ENCODE results near the gene SCGB1A1.
"Not testable (repeated sequence)": the region's sequence is repeated elsewhere in the genome, so short reads cannot be mapped to it uniquely, and the experiment has no call there.

SCGB1A1 gene

DNA sequence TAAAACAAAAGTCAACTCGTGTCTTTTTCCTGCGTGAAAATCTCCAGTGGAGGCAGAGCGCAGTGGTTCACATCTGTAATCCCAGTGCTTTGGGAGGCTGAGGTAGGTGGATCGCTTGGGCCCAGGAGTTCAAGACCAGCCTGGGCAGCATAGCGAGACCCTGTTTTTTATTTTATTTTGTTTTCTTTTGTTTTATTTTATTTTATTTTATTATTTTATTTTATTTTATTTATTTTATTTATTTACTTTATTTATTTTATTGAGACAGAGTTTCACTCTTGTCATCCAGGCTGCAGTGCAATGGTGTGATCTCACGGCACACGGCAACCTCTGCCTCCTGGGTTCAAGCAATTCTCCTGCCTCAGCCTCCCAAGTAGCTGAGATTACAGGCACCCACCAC lies 31.1 kb downstream of the SCGB1A1 start:
- not testable (repeated sequence) for DNase-seq (ENCODE audit: low spot score)

DNA sequence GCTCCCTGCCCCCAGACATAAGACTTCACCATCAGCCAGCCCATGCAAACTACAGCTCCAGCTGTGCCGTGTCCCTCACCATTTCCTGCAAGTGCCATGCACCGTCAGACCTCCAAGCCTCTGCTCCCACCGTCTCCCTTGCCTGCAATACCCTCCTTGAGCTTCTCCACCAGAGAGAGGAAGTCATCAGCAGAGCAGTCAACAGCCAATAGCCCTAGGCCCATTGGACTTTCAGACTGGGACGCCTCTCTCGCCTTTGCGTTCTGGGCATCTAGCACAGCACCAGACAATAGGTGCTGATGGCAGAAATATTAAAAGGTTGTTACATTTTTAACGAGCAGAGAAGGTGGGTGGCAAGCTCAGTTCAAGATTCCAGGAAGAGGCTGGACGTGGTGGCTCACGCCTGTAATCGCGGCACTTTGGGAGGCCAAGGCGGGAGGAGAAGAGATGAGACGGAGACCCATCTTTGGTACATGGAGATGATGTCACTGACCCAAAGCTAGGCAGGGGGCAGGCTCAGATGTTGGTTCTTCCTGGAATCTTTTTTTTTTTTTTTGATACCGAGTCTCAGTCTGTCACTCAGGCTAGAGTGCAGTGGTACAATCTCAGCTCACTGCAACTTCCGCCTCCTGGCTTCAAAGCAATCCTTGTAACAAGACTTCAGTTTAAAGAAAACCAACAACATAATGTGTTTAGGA lies 31.9 kb downstream of the SCGB1A1 start:
- DNase-seq (ENCODE audit: low spot score), result no peak

DNA sequence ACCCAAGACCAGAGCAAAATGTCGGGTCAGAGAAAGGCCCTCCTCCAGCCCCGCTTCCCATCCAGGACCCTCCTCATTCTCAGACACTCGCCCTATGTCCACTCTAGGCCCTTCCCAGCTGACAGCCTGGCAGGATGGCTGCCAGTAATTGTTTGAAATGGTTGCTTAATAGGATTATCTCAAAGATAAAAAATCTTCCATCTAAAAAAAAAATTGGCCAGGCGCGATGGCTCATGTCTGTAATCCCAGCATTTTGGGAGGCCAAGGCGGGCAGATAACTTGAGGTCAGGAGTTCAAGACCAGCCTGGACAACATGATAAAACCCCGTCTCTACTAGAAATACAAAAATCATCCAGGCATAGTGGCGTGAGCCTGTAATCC lies 32.4 kb downstream of the SCGB1A1 start:
- no peak for DNase-seq (ENCODE audit: low spot score)

DNA sequence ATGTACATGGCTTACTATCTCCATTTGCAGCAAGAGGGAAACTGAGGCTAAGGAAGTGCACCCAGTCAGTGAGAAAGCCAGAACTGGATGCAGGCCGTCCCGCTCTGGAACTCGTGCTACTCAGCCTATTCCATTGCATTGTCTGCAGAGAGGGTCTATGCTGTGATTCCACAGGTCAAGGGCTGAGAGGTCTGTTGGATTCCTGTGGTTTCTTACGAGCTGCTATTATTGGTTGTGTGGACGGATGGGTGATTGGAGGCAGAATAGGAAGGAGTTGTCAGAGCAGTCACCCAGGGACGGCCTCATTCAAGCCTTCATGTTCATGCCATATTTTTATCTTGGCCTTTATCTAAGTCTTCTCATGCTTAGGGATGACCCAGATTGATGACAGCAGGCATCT lies 33.4 kb downstream of the SCGB1A1 start:
- no peak for DNase-seq (ENCODE audit: low spot score)

DNA sequence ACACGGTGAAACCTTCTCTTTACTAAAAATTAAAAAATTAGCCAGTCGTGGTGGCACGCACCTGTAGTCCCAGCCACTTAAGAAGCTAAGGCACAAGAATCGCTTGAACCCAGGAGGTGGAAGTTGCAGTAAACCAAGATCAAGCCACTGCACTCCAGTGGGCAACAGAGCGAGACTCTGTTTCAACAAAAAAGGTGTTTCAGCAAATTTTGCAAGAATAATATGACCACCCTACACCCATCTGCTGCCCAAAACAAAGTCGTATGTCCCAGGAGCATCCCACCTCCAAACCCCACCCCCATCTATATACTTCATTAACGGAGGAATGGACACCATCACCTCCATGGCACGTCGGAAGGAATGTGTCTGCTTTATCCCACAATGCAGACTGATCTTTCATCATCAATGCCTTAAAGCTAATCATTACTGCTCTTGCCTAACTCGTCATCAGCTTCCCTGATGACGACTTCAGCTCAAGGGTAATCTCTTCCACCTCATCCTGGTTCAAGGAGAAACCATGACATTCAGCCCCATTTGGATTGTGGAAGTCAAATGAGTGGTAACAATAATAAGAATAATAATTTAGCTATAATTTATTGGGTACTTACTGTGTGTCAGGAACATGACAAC lies 34.1 kb downstream of the SCGB1A1 start:
- DNase-seq (ENCODE audit: low spot score), result no peak

DNA sequence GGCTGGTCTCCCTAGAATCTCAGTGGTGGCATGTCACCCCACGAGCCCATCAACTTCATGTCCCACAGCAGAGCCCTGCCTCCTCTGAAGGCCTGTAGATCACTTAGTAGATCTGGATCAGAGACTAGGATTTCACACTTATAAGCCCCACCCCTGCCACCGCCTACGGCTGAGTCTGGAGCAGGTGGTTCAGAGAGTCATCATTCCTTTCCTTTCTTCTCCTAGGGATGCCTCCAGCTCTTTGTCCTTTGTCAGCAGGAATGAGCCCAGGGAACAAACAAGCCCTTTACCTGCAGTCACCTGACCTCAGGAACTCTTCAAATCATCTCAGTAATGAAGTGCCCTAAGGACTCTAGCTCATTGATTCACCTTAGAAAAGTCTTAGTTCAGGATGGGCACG lies 37.8 kb downstream of the SCGB1A1 start:
- no peak for DNase-seq (ENCODE audit: low spot score)

DNA sequence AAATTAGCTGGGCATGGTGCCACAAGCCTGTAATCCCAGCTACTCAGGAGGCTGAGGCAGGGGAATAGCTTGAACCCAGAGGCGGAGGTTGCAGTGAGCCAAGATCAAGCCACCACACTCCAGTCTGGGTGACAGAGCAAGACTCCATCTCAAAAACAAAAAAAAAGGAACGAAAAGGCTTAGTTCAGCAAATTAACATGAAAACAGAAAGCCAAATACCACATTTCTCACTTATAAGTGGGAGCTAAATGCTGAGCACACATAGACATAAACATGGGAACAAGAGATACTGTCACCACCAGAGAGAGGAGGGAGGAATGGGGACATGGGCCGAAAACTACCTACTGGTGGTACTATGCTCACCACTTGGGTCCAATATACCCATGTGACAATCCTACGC lies 38.6 kb downstream of the SCGB1A1 start:
- DNase-seq (ENCODE audit: low spot score), result no peak

DNA sequence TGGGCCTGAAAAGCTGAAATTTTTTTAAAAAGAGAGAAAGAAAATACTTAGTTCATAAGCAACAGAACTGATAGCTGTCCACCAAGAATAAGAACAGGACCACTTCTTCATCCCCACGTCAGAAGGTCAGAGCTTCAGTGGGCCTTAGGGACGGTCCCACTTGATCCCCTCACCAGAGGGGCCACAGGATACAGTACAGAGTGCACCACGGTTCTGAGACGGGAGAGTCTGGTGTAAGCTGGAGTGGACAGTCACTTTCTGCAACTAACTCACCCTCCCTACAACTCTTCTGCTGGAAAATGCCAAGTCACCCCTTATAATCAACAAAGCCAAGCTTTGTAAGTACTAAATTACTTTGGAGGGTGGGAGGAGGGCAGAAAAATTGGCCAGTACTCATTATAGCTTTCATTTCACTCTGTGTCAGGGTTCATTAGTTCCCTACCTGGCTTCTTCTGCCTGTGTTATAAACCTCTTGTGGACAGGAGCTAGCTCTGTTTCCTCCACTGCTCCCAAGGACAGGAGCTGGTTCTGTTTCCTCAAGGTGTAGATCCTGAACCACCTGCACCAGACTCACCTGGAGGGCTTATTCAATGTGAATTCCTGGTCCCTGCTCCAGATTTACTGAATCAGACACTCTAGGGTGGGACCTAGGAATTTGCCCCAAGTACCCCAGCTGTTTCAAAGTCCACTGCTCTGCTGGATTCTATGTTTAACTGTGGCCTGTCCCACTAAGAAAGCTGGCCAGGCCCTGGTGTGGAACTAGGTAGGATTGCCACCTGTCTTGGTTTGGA lies 39.6 kb downstream of the SCGB1A1 start:
- no peak for DNase-seq (ENCODE audit: low spot score)

DNA sequence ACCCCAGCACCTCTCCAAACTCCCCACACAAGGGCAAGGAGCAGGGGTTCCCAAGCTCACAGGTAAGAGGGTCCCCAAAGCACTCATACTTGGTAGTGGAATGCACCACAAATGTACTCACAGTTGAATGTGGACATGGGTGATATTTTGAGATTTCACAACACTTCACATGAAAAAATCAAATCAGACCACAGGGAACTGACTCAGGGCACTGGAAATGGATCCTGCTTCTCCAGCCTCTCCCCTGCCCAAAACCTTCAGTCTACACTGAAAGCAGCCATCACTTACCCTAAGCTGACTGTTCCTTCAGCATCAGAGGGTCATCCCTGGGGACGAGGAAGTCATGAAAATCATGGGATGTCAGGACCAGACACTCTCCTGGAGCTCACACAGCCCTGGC lies 40.2 kb downstream of the SCGB1A1 start:
- DNase-seq (ENCODE audit: low spot score), result no peak

DNA sequence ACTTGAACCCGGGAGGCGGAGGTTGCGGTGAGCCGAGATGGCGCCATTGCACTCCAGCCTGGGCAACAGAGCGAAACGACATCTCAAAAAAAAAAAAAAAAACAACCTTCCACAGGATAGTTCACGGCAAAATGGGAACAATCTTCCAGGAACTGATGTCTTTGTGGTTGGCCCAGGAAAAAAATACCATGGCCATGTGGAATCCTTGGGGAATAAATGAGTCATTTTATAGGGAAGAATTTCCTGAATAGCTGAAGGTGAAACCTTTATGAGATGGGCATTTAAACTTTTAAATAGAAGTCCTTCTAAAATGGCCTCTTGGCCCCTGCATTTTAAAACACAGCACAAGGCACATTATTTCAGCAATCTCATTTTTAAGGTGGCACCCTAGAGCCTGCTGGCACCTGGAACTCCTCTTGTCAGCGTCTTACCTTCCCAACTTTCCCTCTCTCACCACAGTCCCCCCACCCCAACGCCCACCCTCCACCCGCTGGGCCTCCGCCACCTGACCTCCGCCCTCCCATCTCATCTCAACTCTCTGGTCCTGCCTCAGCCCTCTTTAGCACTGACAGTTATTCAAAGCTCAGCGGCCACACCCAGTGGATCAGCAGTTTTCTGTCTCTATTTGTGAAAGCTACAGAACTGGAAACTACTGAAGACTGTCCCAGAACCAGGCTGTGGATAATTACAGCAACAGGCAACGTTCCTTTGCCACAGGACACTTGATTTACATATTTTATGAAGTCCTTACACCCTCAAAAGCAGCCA lies 43.1 kb downstream of the SCGB1A1 start:
- DNase-seq (ENCODE audit: low spot score), result no peak

DNA sequence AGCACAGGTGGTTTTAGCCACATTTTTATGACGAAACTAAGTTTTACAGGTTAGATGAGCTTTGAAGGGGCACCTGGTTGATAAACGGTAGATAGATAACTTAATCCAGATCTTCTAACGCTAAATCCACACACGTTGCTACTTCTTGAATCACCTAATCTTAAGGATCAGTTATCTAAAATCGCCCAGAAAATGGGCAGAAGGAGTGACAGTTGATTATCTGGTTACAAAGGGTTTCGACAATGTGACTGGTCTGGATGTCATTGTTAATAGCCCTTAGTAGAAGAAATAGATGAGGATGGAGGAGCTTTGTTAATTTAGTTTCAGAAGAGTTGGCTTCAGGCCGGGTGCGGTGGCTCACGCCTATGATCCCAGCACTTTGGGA lies 43.7 kb downstream of the SCGB1A1 start:
- DNase-seq (ENCODE audit: low spot score), result no peak

DNA sequence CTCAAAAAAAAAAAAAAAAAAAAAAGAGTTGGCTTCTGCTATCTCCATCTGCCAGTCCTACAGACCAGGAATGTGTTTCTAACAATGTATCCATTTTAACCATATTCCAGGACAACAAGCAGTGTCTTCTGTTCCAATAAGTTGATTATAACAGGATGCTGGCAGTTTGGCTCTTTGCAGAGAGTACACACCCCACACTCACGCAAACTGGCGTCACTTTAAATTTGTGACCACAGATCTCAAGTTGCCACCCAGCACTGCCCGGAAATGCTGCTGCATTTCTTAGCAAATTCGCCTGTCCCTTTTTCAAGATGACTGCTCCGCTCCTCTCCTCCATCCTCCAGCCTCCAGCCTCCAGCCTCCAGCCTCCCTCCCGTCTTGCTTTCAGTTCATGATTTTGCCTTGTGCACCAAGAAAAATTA lies 44.3 kb downstream of the SCGB1A1 start:
- no peak for DNase-seq (ENCODE audit: low spot score)

DNA sequence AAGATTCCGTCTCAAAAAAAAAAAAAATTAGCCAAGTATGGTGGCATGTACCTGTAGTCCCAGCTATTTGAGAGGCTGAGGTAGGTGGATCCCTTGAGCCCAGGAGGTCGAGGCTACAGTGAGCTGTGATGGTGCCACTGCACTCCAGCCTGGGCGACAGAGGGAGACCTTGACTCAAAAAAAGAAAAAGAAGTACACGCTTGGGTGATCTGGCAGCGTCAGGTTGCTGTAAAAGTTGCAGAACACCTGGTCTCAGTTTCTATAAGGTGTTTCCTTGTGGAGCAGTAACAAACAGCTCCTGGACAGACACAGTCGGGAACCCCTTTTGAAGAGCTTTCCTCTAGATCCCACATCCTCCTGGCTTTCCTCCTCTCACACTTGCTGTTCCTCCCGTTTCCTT lies 45.8 kb downstream of the SCGB1A1 start:
- no peak for DNase-seq (ENCODE audit: low spot score)

DNA sequence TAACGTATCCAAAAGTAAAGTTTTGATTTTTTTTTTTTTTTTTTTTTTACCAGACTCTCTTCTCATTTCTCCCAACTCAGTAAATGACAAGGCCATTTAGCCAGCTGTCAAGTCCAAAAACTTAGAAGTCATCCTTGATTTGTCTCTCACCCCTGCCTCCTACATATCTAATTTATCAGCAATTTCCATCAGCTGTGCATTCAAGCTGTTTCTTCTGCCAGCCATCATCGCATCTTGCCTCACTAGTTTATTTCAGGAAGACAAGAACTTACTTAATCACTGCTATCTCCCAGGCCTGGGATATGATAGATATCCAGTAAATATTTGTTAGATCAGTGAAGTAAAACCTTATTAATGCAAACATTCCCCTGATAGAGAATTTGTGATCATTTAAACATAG lies 47.6 kb downstream of the SCGB1A1 start:
- no peak for DNase-seq (ENCODE audit: low spot score)

DNA sequence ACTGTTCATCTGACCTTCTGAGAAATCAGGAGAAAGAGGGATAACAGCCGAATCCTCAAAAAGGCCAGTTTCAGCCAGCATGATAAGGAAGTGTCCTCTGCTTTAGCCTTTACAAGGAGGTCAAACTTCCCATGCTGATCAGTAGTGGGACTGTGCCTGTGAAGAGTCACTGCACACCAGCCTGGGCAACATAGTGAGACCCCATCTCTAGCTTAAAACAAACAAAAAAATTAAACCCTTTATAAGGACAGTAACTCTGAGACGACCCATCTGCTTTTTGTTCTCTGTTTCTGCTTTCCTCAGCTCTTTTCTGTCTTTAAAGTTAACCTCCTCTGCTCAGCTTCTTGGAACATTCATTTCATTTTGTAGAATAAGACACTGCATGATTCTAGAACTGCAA lies 49.7 kb downstream of the SCGB1A1 start:
- DNase-seq (ENCODE audit: low spot score), result no peak

DNA sequence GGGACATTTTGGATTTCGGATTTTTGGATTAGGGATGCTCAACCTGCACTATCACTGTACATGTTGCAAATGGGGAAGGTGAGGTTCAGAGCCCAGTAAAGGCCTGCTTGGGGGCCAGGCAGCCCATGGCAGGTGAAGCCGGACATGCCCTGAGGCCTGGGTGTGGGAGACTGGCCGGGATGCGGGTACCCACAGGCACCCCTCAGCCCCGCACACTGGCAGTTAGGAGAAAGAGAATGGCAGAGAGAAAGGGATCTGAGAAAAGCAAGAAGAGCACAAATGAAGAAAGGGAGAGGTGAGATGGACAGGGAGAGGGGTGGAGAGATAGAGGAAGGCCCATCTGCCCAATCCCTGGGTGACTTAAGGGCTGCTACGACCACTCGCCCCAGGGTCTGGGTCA lies 52.8 kb downstream of the SCGB1A1 start:
- no peak for DNase-seq (ENCODE audit: low spot score)

DNA sequence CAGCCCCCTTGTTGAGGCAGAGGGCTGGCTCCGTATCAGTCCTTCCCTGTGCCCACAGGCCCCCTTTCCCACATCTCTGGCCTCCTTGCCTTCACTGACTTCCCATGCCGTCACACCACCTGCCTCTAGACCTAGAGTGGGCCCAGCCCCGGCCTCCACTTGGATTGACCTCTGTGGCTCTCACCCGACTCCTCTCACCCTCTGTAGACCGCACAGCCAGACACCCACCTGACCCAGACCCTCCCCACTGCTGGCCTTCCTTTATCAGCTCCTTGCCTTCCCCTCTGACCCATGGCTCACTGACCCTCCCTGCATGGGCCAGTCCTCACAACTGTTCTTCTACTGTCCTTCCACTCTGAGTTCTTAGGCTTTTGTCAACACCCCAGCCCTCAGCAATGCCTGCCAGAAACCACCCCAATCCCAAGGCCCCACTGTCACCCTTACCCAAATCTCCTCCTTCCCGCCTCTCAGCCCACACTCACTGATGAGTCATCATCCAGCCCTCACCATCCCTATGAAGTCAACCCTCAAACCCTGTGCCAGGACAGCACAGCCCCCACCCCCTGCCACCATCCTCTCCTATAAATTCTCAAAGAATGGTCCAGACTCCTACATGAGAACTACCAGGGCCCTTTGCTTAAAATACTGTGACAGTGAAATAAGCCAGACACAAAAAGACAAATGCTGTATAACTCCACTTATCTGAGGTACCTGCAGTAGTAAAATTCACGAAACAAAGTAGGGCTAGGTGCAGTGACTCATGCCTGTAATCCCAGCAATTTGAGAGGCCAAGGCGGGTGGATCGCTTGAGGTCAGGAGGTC lies 53.4 kb downstream of the SCGB1A1 start:
- DNase-seq (ENCODE audit: low spot score), result no peak

Measured in germinal center (tissue), 1 donor.